GM18909 (cell line): ENCODE data around the gene TEP1.

Experiments
- ATAC-seq: cut with Tn5 transposase; IDR thresholded peaks from one replicate; pipeline ENCODE4 v1.9.1; 2021; ENCODE audit warnings: mild to moderate bottlenecking; ENCODE audit not compliant: unreplicated experiment, poor library complexity

TEP1 gene

DNA sequence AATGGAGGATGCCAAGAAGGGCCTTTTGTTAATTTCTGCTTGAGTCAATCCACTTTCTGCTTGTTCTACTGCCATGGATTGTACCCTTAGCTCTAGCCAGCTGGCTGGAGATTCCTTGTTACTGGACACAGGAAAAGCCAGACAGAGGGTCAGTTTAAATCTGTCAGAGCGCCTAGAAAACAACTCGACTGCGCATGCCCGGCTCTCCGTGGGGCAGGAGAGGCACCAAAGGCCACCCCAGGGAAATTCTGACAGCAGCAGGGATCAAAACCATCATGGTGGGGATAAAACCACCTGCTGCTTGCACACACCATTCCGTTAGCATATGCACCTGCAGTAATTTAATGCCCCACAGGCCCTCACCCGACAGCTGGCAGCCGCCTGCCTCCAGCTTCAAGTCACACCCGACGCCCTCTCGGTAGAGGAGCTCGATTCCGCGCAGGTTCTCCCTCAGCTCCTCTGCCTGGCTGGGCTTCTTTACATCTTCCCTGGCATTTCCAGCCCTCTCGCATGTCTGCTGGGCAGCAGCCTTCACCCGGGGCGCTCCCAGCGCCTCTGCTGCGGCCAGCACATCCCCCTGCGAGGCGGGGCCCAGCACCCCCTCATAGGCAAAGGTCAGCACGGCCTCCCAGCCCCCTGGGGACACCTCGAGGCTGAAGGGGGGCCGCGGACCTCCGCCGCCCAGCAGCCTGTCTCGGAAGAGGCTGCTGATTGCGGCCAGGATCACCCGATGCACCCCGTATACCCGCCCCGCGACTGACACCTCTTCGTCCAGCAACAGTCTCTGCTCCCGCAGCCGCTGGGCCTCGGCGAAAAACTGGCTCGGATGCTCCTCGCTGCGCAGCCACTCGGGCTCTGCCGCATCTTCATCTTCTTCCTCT lies 21.6 kb upstream of the TEP1 start:
- no peak for ATAC-seq

GRCh38 chr14:20429801-20430669 lies 16.7 kb upstream of the TEP1 start:
- no peak for ATAC-seq

- no peak for ATAC-seq
Observed at GRCh38 chr14:20428802-20429201, 15.5 kb upstream of the TEP1 start.

GRCh38 chr14:20428010-20428365 lies 14.7 kb upstream of the TEP1 start:
- ATAC-seq: peak; percentile 36

GRCh38 chr14:20427231-20428009 lies 14.1 kb upstream of the TEP1 start:
- ATAC-seq: peak; percentile 79

- ATAC-seq: no peak
Observed at GRCh38 chr14:20424851-20425250, 11.6 kb upstream of the TEP1 start.

DNA sequence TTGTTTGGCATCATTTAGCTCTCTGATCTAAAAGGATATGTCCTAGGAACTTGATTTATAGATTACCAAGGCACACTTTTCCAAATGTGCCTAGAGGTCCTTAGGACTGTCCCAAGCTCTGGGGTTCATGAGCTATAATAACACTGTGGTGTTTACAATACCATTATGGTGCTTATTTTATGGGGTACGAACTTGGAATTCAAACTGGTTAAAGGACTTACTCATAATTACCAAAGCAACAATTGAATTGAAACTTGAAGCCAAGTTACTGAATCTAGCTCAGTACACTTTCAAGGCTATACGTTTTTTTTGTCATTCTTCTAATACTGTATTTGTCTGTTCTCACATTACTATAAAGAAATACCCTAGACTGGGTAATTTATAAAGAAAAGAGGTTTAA lies 9.6 kb upstream of the TEP1 start:
- ATAC-seq: no peak

DNA sequence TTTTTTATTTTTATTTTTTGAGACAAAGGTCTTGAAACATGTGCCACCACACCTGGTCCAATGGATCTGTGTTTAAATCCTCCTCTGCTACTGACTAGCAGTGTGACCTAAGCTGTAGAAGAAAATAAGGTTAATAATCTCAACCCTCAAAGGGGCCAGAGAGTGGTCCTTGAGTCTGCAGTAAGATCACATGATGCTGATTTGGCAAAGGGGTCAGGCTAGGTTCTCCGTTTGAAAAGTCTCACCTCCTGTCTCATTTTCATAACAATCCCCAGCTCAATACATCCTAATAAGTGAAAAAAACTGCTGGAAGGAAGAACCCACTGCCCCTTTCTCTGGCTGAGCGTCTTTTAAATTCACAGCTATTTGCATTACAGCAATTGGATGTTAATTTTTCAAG lies 8.0 kb upstream of the TEP1 start:
- no peak for ATAC-seq

GRCh38 chr14:20419419-20419818 lies 6.1 kb upstream of the TEP1 start:
- ATAC-seq: no peak

DNA sequence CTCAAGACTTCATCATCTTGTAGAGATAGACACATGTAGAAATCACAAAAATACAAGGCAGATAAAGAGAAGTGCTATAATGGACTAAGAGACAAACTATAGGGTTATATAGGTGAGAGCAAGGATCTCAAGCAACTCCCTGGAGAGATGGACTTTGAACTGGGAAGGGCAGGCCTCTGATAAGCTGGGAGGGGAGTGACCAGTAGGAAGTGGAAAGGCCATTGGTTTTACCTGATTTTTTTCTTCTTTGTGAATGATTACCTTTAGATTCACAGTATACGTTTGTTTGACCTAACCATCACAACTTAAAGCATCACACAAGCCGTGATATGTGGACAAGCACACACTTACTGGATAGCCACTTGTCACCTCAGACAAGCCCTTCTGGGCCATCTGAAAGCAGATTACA lies 5.2 kb upstream of the TEP1 start:
- ATAC-seq: no peak

GRCh38 chr14:20417250-20418186 lies 4.2 kb upstream of the TEP1 start:
- ATAC-seq: no peak

DNA sequence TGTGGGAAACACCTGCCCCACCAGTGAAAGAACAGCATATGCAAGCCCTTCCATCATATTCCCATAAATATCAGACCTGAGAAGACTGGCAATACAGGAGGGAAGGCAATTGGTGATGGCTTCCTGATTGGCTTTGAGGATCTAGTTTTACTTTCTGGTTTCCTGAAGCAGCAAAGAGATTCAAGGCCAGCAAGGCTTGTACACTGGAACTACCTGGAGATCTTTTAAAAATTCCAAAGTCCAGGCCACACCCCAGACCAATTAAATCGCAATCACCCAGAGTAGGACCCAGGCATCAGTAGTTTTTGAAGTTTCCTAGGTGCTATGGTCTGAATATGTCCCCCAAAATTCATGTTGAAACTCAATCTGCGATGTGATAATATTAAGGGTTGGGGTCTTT lies 2.9 kb upstream of the TEP1 start:
- ATAC-seq: no peak

DNA sequence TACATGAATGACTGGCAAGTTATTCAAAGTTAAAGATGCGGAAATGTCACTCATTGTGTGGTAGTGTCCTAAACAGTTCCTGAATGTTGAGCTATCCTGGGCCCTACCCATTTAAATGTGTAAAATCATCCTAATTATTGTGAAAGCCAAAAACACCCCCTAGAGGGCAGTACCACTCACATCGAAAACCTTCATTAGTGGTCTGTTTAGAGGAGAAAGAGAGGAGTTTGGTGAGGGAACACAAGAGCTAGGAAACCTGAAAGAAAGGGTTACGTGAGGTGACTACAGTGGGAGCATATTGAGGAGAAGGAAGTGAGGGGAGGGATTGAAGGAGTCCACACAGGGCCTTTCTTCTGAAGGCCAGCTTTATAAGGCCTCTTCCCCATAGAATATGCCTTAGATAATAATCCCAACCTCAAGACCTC lies 2.5 kb upstream of the TEP1 start:
- ATAC-seq: peak; percentile 39

- ATAC-seq: peak; percentile 48
Observed at GRCh38 chr14:20413744-20414082, 412 bp upstream of the TEP1 start.

DNA sequence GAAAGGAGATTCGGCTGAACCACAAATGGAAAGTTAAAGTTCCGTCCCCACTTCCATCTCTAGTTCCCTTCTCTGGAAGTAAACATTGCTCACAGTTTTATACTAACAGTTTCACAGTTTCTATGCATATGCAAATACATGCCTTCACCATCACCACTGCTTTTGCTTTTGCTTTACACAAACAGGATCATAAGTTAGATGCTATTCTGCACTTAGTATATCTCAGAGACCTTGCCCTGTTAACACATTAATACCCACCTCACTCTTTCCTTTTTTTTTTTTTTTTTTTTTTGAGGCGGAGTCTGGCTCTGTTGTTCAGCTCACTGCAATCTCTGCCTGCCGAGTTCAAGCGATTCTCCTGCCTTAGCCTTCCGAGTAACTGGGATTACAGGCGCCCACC lies 890 bp downstream of the TEP1 start:
- ATAC-seq: peak; percentile 70

DNA sequence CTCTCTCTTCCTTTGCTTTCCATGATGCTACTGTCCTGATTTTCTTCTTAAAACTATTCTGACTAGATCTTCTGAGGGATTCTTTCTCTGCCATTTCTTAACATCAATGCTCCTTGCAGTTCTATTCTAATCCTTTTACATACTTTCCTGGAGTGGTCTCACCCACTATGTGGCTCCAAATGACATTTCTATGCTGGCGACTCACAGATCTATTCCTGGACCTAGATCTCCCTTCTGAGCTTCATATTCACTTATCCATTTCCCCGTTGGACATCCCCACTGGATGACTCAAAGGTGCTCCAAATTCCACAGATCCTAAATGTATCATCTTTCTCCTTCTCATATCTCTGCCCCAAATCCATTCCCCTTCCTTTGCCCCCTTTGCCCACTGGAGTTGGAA lies 4.1 kb downstream of the TEP1 start:
- ATAC-seq: no peak

DNA sequence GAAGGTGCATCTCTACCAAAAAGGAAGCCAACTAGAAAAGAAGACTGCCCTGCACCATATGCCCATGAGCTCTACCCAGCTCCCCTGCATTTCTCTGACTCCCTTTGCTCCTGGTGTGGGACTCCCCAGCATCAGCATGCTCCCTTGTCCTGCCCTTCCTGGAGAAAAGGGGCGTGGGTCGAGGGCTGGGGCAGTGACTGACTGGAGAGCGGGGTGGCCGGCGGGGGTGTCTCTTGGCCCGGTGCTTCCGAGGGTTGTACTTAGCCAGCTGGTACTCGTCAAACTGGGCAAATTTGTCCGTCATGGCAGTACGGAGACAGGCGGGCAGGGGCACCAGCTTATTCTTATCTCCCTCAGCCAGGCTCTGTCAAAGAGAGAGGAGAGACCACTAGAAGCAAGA lies 9.8 kb downstream of the TEP1 start:
- no peak for ATAC-seq

GRCh38 chr14:20400965-20401593 lies 12.2 kb downstream of the TEP1 start:
- no peak for ATAC-seq

DNA sequence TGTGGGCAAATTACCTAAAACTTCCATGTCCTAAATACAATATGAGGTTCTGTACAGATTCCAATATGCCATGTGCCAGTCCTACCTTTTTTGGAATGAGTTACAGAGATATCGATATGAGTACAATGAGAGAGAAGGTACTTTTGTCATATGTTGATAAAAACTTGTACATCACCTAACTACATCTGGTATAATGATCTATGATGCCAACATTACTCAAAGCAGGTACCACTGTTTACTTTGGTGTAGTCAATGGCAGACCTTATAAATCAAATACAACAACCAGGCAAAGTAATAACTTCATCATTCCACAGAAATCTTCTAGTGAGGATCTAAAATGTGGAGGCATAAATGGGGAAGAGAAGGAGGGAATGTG lies 12.7 kb downstream of the TEP1 start:
- no peak for ATAC-seq
